Ascending aorta (tissue), 2 donors: ENCODE results near the gene CALM1. TPM values are rescaled to one million over a fixed set of nuclear protein-coding genes. Genes with fewer than 3 reads are reported as not detected.

Experiments
- DNase-seq, 2 donors: peaks; one replicate each; pipeline ENCODE4 v3.0.0-alpha.2; 2019; ENCODE audit warnings: low spot score in 2 of 2
- H3K27ac ChIP-seq, 2 donors: fragments of 200-600 bp; sonication (generic); one replicate each; pipeline ENCODE4 v1.5.1; 2016 to 2017; ENCODE audit warnings: mild to moderate bottlenecking in 1 of 2
- H3K27me3 ChIP-seq: fragments of 200-600 bp; sonication (generic); one replicate; pipeline ENCODE4 v1.5.1; 2017
- H3K36me3 ChIP-seq, 2 donors: fragments of 200-600 bp; sonication (generic); one replicate each; pipeline ENCODE4 v1.5.1; 2016
- H3K4me1 ChIP-seq, 2 donors: fragments of 200-600 bp; sonication (generic); one replicate each; pipeline ENCODE4 v1.5.1; 2016 to 2017; ENCODE audit warnings: mild to moderate bottlenecking in 1 of 2
- H3K4me3 ChIP-seq, 2 donors: fragments of 200-600 bp; sonication (generic); one replicate each; pipeline ENCODE4 v1.5.1; 2016 to 2017; ENCODE audit warnings: mild to moderate bottlenecking in 1 of 2
- H3K9me3 ChIP-seq, 2 donors: fragments of 200-600 bp; sonication (generic); one replicate each; pipeline ENCODE4 v1.5.1; 2016
- intact Hi-C: fragments of 100-400 bp; cut with DNase I; formaldehyde crosslinking; loops from one replicate; pipeline ENCODE4 v1.15.1; 2023
- total RNA-seq: library from RNA; depleted of rRNA; stranded (reverse); fragments of >200 nt; gene quantifications from one replicate; pipeline ENCODE4 v1.1.0, GENCODE V29; 2016
- TF ChIP-seq, protein P1 (sequence below), 3 experiments: fragments of 200-600 bp in 2 of 3; fragments of 450-650 bp in 1 of 3; sonication (generic) in 2 of 3; IDR thresholded peaks; one replicate each; pipeline ENCODE4 v1.5.1; 2016 to 2019; ENCODE audit warnings: antibody characterized with exemption in 3 of 3, mild to moderate bottlenecking in 1 of 3, moderate library complexity in 1 of 3

CALM1 gene
- 178 TPM for total RNA-seq

DNA sequence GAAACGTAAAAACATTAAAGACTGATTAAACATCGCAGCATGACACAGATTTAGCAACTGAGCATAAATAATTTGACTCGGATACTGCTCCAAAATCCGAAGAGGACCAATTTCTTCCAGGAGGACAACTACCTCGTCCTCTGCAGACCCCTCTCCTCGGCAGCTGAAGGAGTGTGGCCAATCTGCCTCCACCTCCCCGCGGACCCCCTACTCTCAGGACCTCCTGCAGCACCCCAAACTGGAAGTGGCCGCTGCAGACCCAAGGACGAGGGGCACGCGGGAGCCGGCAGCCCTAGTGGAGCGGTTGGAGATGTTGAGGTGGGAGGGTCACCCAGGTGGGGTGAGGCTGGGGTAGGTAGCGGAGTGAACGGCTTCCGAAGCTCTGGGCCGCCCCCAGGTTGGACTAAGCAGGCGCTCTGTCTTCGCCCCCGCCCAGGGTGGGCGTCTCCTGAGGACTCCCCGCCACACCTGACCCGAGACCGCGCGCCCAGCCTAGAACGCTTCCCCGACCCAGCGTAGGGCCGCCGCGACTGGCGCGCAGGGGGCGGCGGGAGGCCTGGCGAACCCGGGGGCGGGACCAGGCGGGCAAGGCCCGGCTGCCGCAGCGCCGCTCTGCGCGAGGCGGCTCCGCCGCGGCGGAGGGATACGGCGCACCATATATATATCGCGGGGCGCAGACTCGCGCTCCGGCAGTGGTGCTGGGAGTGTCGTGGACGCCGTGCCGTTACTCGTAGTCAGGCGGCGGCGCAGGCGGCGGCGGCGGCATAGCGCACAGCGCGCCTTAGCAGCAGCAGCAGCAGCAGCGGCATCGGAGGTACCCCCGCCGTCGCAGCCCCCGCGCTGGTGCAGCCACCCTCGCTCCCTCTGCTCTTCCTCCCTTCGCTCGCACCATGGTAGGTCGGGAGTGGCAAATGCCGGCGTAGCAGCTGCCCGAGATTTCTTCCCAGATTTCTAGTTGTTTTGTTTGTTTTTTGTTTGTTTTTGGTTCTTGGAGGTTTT, at the start of gene CALM1:
Gene CALM1, plus strand, starts transcription at position 689 of the 999 bp plus-strand sequence. Its CDS starts 202 bp downstream, at position 891.
- peak within 1 kb of the TSS; percentile 94 to 98 for H3K4me3 ChIP-seq
- intact Hi-C loops: loop anchor here (1.0 to 10.0 kb wide), 7 partner anchors 13 to 751 kb away; partner anchors contain the start of genes EFCAB11, NRDE2 and TDP1

DNA sequence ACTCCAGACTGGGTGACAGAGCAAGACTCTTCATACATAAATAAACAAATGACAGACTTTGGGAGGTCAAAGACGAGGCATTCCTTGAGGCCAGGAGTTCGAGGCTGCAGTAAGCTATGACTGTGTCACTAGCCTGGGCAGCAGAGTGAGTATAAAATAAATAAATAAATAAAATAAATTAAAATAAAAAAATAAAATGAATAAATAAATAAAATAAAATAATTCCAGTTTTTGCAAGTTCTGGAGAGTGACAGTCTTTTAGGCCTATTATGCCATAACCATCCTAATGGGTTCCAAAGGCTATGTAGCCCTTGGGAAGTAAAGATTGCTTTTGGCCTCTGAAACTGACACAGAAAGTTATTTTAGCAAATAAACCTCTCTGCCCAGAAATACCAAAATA, 48.6 kb upstream of the CALM1 start:
- Histone ChIP-seq H3K4me1 (no peaks in the 10 kb centered on the region), H3K27ac (no peak overlapping the region), H3K4me3 (no peak overlapping the region), H3K27me3 (no peaks in the 10 kb centered on the region), H3K36me3 (no peaks in the 10 kb centered on the region), H3K9me3 (no peaks in the 10 kb centered on the region)
- intact Hi-C loops: no loop called here
- no peak for DNase-seq
- TF ChIP-seq, protein P1, sequence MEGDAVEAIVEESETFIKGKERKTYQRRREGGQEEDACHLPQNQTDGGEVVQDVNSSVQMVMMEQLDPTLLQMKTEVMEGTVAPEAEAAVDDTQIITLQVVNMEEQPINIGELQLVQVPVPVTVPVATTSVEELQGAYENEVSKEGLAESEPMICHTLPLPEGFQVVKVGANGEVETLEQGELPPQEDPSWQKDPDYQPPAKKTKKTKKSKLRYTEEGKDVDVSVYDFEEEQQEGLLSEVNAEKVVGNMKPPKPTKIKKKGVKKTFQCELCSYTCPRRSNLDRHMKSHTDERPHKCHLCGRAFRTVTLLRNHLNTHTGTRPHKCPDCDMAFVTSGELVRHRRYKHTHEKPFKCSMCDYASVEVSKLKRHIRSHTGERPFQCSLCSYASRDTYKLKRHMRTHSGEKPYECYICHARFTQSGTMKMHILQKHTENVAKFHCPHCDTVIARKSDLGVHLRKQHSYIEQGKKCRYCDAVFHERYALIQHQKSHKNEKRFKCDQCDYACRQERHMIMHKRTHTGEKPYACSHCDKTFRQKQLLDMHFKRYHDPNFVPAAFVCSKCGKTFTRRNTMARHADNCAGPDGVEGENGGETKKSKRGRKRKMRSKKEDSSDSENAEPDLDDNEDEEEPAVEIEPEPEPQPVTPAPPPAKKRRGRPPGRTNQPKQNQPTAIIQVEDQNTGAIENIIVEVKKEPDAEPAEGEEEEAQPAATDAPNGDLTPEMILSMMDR (IDR thresholded peaks at IDR 0.05): no peak

More for the DNA sequence above, at the start of gene CALM1:
- H3K36me3 ChIP-seq: peaks cover 10 to 11% of the 10 kb centered on the region in 2 donors
- peak; percentile 54 to 95 for DNase-seq
- TF ChIP-seq, protein P1 (IDR thresholded peaks at IDR 0.05): peak in 1 of 3 experiments; percentile 32
- peaks cover 0 to 26% of the 10 kb centered on the region in 2 donors for H3K4me1 ChIP-seq
- no peaks in the 10 kb centered on the region for H3K9me3 ChIP-seq
- no peaks in the 10 kb centered on the region for H3K27me3 ChIP-seq
- peak within 1 kb of the TSS; percentile 94 to 97 for H3K27ac ChIP-seq

DNA sequence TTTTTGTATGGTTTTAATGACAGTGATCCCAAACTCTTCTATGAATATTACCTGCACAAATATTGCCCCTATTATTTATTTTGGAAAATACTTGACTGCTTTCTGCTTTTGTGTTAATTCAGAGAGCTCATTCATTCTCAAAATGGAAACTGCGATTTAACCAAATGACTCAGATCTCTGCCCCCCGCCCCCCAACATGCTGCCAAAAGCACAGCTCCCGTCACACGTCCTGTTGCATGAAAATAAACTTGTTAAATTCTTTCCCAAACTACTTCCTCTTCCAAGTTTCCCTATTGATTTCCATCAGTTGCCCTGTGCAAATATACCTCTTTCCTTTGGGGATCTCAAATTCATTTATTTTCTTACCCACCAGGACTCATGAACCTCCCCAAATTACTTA, 47.1 kb upstream of the CALM1 start:
- intact Hi-C loops: no loop called here
- H3K9me3 ChIP-seq: no peaks in the 10 kb centered on the region
- H3K4me3 ChIP-seq: no peak overlapping the region
- H3K27ac ChIP-seq: no peak overlapping the region
- no peaks in the 10 kb centered on the region for H3K4me1 ChIP-seq
- no peak for DNase-seq
- no peaks in the 10 kb centered on the region for H3K27me3 ChIP-seq
- TF ChIP-seq, protein P1 (IDR thresholded peaks at IDR 0.05): no peak
- no peaks in the 10 kb centered on the region for H3K36me3 ChIP-seq

DNA sequence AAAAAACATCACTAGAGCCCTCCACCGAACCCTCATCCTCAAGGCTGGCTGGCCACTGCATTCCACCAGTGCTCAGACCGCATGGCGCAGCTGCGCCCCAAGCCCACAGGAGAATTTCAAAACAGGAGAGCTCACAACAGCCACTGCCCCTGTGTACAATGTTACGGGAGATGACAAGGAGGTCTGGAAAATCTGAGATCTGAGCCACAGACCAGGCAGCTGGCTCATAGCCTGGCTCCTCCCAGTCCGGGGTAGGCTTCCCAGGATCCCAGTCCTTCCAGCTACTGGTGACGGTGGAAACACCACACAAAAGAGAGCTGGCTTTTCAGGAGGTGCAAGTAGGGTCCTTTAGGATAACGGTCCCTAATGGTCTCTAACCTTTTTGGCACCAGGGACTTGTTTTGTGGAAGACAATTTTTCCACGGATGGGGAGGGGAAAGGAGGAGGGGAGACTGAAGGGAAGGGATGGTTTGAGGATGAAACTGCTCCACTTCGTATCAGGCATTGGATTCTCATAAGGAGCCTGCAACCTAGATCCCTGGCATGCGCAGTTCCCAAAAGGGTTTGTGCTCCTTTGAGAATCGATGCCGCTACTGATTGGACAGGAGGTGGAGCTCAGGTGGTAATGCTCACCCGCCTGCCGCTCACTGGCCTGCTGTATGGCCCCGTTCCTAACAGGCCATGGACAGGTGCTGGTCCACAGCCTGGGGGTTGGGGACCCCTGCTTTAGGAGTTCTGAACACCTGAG, 42.1 kb upstream of the CALM1 start:
- TF ChIP-seq, protein P1 (IDR thresholded peaks at IDR 0.05): no peak
- H3K27me3 ChIP-seq: no peaks in the 10 kb centered on the region
- H3K27ac ChIP-seq: no peak overlapping the region
- H3K4me3 ChIP-seq: no peak overlapping the region
- no peaks in the 10 kb centered on the region for H3K9me3 ChIP-seq
- no peaks in the 10 kb centered on the region for H3K36me3 ChIP-seq
- no peak for DNase-seq
- no peaks in the 10 kb centered on the region for H3K4me1 ChIP-seq
- intact Hi-C loops: no loop called here

DNA sequence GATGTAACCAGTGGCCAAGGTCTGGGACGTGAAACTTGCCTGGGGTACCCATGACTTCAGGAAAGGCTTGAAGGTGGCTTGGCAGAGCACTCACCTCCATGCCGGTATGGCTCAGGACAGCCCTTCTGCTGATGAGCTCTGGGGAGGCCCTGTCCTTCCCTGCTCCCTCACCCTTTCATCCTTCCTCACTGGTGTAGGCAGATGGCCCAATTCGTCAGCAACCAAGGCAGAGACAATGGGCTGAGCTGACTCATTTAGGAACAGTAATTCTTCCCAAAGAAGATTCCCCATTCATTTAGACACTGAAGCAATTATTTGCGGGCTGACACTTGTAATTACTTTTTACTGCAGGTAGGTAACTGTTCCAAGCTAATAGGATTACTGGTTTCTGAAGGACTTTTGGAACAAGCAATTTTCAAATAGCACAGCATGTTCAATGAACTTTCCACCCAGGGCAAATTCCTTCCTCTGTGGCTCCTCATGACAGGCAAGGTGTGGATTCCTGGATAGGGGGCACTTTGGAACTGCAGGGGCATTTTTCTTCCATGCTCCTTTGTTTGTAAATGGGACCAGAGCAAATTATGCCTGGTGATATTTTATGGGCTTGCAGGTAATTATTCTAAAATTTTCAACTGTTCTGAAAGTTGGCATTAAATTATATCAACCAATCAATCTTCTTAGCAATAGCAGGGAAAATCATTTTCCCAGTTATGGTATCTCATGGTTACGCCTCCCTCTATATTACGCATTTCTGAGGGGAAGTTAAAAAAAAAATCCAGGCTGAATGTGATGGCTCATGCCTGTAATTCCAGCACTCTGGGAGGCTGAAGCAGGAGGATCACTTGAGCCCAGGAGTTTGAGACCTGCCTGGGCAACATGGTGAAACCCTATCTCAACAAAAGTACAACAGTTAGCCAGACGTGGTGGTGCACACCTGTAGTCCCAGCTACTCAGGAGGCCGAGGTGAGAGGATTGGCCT, 41.0 kb upstream of the CALM1 start:
- H3K27ac ChIP-seq: no peak overlapping the region
- TF ChIP-seq, protein P1 (IDR thresholded peaks at IDR 0.05): no peak
- intact Hi-C loops: no loop called here
- H3K9me3 ChIP-seq: no peaks in the 10 kb centered on the region
- no peaks in the 10 kb centered on the region for H3K36me3 ChIP-seq
- H3K27me3 ChIP-seq: no peaks in the 10 kb centered on the region
- H3K4me1 ChIP-seq: no peaks in the 10 kb centered on the region
- DNase-seq: no peak
- no peak overlapping the region for H3K4me3 ChIP-seq
